ENCODE data around the gene CHI3L2.
"Not testable (repeated sequence)": the region's sequence is repeated elsewhere in the genome, so short reads cannot be mapped to it uniquely, and the experiment has no call there.

CHI3L2 gene

DNA sequence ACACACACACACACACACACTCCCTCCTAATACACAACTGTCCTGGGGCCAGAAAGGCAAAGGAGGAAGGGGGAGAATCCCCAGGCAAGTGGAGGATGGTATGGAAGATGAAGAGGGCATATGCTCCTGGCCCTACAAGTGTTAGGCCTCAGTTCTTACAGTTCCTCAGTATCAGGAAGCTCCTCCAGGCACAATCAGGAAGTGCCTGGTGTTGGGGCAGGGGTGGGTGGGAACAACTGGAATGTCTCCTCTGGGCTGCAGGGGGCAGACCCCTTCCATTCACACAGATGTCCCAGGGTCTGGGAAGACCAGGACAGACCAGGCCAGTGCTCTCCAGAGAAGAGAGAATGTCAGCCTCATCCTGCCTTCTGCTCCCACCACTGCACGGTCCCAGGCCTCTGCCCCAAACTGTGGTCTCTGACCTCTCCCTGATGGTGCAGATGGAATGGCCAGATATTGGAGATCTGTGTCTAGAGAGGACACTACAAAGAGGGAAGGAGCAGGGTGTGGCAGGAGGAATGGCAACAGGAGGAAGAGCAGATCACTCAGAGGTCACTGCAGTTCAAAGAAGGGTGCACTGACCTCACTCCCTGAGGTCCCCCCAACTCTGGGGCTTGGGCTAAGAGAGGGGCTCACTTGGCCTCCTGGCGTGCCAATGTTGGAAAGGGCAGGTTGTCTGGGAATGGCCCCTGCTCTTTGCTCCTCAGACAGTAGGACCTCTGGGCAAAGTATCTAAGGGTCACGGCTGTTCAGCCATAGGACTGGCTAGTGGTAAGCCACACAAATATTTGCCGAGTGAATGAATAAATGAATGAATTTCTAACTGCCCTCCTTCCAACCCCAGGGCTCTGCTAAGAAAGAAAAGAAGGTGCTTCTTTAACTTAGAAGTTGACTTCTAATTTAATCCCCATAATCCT, 24.5 kb upstream of the CHI3L2 start:
- no peak for DNase-seq

DNA sequence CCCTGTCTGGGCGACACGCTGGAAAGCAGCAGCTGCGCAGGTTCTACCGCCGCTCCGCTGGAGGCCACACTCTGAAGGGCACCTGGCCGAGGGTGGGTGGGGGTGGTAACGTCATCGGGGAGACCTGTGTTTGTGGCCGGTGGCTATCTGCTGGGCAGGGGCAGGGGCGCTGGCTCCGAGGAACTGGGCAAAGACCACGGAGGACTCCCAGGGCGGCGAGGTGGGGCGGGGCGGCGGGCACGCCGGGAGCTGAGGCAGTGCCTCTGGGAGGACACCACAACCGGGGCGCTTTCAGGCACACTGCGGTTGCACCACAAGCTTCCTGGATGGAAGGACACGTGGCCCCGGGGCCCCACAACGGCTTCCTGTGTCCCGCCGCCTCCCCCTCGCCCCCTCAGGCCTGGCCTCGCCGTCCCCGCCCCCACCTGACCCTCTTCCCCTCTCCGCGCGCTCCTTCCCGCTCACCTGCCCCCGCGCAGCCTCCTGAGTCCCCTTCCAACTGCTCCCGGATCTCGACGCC, 23.8 kb upstream of the CHI3L2 start:
- DNase-seq, result peak; percentile 42

DNA sequence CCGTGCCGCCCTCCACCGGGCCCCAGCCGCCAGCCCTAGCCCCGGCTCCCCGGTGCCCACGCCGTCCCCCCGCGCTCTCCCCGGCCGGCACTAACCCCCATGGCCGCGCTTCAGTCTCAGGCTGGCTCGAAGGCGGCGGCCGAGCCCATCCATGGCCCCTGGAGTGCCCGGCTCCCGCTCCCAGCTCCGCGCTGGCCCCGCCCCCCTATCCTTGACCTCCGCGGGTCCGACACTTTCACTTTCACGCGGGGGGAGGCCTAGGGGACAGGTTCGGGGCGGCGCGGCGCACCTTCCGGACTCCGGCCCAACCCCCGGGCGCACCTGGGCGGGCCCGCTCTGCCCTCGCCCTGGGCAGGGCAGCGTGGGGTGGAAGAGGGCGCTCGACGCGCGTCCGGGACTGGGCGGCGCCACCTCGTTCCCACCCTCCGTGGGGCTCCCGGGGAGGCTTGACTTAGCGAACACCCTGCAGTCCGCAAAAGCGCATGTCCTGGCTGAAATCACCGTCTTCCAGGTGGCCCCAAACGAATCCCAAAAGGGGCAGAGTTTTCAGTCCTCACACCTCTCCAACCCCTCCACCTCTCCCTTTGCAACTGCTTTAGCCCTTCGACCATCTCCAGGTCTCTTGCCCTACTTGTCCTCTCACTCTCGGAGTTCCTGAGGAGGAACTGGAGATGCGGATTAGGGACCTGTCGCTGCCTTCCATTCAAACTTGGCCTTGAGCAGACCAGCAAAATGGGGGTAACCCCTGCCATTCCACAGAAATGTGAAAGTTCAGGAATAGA, 23.1 kb upstream of the CHI3L2 start:
- peak; percentile 31 for DNase-seq

DNA sequence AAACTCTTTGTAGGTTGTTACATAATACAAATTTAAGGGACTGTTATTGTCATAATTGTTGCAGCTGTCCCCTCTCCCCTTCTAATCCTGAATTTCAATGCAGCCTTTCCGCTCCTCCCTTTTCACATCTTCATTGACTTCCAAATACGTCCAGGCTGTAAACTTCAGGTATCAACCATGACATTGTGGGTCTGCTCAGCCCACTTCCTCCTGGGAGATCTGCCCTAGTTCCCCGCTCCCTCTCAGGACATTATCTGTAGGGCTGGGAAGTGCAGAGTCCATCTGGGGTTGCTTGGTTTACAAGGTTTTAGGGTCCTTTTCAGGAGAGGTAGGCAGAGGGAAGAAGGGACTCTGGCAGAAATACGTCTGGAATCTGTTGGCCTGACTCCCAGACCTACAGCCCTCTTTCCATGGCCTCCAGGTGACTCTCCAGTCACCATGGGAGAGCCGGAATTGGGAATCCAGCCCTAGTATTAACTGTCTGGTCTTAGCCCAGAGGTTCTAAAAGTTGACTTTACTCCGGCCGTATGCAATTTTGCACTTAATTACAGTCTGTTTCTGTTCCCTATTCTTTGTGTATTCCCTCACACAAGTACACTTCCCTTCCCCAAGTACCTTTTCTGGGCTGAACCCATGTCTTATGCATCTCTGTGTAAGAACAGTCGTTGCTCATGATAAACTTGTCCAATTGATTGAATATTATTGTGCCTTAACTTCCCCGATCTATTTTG, 22.4 kb upstream of the CHI3L2 start:
- no peak for DNase-seq

DNA sequence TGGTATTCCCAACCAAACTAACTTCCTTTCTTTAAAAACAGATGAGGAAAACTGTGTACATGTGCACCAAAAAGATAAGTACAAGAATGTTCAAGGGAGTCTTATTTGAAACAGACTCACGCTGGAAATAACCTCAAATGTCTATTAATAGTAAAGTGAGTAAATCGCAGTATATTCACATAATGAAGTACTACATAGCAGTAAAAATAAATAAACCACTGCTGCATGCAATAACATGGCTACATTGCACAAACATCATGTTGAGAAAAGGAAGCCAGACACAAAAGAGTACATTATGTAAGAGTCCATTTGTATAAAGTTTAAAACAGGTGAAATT, 21.8 kb upstream of the CHI3L2 start:
- DNase-seq, result no peak

DNA sequence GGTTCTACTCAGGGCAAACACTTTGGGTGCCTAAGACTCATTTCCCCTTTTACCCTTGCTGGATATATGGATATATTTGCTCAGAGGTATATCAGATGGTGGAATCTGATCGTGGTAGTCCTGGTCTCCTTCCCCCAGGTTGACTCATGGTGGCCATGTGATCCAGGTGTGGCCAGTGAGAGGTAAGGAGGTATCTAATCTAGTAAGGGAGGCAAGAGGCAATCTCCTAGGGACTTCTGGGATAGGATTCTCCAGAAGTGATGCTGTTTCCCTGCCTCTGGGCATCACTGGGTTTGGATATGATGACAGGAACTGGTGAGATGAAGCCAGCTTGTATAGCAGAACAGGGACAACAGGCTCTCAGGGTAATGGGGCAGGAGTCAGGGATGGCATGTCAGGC, 18.6 kb upstream of the CHI3L2 start:
- DNase-seq, result no peak

DNA sequence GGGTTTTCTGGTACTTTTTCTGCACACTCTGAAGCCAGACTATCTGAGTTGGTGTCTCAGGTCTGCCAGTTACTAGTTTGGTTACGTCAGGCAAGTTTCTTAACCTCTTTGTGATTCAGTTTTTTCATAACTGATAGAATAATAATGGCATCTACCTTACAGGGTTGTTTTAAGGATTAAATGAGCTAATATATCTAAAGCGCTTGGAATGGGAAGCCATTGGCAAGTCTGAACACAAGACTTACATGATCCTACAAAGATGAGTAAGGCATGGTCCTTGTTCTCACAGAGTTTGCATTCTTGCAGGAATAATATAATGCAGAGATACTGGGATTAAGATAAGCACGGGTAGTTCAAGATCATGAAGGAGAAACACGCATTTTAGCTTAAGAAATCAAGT, 17.9 kb upstream of the CHI3L2 start:
- no peak for DNase-seq

DNA sequence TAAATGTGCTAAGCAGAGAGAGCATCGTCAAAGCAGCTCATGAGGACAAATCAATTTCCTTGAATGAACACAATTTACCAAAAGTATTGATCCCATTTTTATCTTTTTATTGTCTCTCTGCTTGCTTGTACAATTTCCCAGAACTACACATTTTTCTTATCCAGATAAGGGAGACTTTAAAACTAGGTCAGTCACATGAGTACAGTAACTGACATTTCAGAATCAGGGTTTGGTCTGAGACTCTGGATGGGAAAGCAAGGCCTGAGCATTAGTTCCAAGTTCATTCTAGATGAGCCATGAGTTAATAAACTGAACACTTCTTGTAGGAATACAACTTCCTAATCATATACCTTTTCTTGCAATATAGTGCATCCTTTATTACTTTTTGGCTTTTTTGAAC, 15.6 kb upstream of the CHI3L2 start:
- no peak for DNase-seq

DNA sequence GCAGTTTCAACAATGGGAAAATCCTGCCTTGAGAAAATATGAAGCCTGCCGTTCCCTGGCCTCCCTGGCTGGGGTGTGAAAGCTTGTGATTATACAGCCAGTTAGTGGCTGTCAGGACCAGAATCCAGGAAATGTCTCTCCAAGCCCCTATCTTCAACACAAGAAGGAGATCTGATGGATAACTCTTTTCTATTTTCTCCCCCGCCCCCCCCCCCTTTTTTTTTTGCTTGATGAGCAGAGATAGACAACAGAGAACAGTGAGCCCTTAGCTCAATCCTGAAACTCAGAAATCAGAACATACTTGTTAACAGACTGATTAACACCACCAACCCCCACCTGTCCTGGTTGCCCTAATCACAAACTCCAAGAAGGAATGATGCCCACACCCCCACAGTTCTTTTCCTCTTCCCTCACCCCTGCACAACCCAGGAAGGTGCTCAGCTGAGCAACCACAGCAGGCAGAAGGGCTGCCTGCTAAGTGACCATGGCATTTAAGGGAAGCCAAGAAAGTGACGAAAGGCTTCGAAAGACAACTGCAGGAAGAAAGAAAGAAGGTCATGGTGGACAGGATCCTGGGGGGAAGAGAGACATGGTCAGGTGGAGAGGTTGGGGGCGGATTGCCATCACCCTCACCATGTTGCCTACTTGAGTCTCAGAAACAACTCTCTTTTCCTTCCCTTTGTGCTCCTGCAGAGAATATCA, 14.7 kb upstream of the CHI3L2 start:
- no peak for DNase-seq

DNA sequence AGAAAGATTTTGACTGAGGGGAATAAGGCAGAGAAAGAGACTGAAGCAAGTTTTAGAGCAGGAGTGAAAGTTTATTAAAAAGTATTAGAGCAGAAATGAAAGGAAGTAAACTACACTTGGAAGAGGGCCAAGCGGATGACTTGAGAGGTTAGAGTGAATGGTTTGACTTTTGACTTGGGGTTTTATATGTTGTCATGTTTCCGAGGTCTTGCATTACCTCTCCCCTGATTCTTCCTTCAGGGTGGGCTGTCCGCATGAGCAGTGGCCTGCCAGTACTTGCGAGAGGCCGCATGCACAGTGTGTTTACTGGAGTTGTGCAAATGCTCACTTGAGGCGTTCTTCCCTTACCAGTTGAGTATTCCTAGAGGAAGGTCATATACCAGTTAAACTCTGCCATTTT, 14.1 kb upstream of the CHI3L2 start:
- DNase-seq, result no peak

DNA sequence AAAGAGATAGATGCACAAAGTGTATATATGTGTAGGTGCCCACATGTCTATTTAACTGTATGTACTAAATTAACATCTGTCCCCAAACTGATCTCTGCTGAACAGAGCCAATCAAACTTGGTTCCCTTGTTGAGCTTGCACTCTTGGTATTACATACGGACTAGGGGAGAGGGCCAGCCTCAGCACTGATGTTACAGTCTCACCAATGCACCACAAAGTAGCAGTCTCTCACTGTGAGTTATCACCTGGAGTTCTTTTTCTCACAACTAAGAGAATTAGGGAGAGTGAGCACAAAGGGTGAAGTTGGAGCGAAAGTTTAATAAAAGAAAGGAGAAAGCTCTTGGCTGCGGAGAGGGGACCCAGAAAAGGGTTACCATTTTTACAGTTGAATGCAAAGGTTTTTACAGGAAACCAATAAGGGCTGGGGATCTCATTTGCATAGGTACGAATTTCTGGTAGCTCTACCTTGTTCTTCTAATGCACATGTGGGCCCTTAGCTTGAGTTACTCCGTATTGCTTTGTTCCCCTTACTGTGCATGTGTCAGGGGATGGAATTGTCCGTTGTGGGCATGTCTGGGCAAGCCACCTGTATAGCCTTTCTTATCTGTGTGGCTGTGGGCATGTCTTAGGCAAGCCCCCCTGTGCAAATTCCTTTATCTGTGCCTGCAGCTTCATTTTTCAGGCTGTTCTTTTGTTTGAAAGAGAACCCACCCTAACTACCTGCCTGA, 13.3 kb upstream of the CHI3L2 start:
- no peak for DNase-seq

DNA sequence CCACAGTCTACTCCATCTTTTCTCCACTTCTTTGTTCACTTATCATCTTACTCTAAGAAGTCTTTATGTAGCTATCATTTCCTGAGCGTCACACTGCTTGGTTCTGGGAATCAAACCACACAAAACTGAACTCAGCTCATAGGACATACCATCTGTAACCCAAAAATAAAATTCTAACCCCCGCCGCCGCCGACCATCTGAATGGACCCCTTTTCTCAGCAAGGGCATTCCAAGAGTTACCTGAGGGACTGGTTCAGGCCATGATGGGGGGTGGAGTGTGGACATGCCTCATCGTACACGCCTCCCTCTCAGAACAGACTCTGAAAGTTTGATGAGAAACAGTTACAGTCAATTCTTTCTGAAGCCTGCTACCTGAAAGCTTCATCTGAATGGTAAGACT, 12.6 kb upstream of the CHI3L2 start:
- DNase-seq, result no peak

DNA sequence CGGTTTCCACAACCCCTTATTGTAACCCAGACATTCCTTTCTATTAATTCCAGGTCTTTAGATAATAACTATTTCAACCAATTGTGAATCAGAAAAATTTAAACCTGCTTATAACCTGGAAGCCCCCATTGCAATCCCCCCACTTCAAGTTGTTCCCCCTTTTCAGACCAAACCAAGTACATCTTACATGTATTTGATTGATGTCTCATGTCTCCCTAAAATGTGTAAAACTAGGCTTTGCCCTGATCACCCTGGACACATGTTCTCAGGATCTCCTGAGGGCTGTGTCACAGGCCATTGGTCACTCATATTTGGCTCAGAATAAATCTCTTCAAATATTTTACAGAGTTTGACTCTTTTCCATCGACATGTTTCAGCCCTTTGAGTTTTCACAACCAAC, 12.2 kb upstream of the CHI3L2 start:
- not testable (repeated sequence) for DNase-seq

DNA sequence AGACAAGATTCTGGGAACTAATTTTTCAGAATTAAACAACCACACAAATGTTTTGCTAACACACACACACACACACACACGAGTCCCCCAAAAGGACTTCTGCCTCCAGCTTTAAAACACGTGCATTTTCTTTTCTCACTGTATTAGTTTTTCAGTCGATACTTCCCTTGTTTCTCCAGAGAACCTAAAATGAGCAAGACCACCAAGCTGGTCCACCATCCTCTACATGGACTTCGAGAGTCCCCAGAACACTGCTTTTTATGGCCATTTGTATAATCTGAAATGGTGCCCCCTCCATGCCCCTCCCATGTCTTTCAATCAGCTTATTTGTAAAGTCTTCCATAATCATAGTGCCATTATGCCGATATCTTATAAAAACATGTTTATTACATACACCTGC, 10.8 kb upstream of the CHI3L2 start:
- DNase-seq, result no peak

DNA sequence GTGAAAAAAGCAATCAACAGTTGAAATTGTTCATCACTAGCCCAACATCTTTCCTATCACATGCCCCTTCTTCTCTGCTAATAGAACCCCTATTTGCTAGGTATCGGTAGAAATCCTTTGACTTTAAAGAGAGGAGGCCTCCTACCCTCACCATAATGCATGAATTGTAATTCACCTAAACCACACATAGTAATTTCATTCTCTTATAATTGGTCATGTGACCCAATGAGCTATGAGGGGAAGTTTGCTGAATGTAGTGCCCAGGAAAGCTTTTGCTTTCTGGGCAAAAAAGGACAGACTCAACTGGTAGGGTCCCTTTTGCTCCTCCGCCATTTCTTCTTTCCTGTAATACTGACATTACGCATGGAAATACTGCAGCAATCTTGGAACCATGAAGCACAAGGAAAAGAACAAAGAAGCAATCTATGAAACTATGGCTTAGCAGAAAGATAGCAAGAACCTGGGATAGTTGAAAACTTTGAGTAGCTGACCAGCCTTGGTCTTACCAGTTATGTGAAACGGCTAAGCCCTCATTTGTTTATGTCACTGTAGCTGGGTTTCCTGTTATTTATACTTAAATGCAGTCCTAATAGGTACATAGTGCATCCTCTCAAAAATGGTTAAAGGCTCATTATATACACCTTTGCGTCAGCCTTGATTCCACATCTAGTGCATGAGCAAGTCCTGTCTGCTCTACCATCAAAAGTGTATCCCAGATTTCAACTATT, 10.2 kb upstream of the CHI3L2 start:
- no peak for DNase-seq

DNA sequence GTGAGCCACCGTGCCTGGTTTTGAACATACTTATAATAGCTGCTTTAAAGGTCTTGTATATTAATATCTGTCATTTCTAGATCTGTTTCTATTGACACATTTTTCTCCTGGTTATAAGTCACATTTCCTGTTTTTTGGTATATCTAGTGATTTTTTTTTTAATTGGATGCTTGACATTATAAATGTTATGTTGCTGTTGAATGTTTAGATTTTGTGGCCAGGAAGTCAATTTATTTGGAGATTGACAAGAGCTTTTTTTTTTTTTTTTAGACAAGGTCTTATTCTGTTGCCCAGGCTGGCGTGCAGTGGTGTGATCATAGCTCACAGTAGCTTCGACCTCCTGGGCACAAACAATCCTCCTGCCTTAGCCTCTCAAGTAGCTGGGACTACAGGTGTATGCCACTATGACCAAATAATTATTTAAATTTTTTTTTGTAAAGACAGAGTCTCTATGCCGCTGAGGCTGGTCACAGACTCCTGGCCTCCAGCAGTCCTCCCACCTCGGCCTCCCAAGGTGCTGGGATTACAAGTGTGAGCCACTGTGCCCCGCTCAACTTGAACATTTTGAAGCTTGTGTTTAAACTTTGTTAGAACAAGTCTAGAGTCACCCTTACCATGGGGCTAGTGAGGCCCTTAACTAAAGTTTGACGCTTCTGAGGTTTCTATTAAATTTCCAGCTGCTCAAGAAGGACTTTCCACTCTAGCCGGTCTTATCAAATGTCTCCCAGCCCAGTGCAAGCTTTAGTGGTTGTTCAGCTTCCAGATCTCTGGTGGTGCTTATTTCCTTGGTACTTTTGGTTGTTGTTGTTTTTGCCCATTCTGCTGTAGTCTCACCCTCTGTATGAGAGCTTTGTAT, 8.6 kb upstream of the CHI3L2 start:
- DNase-seq, result no peak

DNA sequence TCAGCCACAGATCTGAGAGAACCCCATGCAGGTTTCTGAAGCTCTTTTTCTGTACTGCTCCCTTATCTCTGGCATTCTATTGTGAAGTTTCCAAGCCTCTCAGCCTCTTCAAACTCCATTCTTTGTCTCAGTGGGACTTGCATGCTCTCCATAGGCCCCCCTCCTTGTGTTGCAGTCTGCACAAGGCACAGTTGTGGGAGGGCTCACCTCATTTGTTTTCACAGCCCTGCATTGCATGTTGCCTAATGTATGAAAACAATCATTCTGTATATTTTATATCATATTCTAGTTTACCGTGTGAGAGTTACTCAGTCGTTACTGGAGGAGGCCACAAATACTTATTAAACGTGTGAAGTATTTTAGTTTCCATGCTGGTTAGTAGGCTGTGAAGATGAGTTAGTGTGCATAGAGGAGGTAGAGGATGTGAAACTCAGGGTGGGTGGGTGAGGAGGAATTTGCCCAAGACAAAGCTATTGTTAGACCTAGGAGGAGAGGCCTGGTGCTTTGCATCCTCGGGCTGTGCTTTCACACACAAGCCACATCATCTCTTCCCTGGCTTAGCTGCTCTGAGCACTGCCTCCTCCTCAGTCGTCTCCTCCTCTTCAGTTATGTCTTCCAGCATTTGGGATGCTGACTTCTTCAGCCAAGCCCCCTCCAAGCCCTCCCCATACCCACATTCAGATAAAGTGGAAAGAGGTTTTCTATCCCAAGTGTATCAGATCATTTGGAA, 7.8 kb upstream of the CHI3L2 start:
- DNase-seq, result no peak

DNA sequence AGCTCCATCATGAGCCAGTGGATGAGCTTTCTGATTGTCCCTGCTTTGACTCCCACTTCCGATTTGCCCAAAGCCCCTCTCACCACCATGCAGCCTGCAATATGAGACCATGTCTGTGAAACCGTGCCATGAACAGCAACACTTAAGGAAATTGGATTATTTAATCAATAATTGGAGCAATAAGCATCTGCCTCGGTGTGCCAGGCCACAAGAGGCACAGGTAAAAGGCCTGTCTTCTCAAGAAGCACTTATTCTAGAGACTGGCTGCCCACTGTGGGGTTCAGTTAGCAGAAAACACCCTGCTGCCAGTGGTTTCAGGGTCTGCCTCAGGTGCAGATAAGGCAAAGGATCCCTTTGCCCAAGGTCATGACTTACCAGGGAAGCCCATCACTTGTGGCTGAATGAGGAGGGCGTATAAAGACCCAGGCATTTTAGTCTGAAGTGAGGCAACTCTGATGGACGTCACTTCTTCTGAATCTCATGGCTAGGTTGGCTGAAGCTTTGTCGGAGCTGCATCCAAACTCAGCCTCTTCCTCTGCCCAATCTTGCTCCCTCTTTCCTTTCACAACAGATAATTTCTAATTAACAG, 7.1 kb upstream of the CHI3L2 start:
- no peak for DNase-seq

DNA sequence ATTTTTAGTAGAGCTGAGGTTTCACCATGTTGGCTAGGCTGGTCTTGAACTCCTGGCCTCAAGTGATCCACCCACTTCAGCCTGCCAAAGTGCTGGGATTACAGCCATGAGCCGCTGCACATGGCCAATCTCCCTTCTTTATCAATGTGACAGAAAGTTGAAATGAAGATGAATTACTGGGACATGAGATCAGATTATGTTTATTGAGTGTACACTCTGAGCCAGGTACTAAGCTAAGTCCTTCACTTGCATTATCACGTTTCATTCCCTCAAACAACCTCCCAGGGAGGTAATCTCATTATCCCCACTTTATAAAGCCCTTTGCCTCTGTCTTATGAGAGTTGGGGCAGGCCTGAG, 6.3 kb upstream of the CHI3L2 start:
- no peak for DNase-seq
